Measurements from ENCODE around the gene SIGLEC10. TPM values are rescaled to one million over a fixed set of nuclear protein-coding genes. Genes with fewer than 3 reads are reported as not detected.
"Not testable (repeated sequence)": the region's sequence is repeated elsewhere in the genome, so short reads cannot be mapped to it uniquely, and the experiment has no call there.

Gene SIGLEC10
- total RNA-seq, 2 experiments from 2014 or later: 1.2 to 1.8 TPM

- ChIA-PET POLR2A (interaction anchor here (0.8 to 3.8 kb wide), 3 partner anchors 47 to 74 kb away, joined by 3 to 35 read pairs (median 15); partner anchors contain the start of gene NKG7), CTCF (interaction anchor here (1.1 to 3.8 kb wide), 11 partner anchors 9 to 219 kb away, joined by 3 to 18 read pairs (median 5); partner anchors contain the start of genes CLDND2 and NKG7)
These were observed 24.3 kb upstream of the SIGLEC10 start for GRCh38 chr19:51441410-51442390.

GRCh38 chr19:51440846-51441409 is 23.5 kb upstream of the SIGLEC10 start:
- CTCF ChIA-PET: interaction anchor here (1.3 to 3.8 kb wide), 8 partner anchors 10 to 283 kb away, joined by 3 to 18 read pairs (median 6); partner anchors contain the start of gene NKG7
- POLR2A ChIA-PET: interaction anchor here (0.8 to 3.8 kb wide), 3 partner anchors 46 to 73 kb away, joined by 3 to 35 read pairs (median 15); partner anchors contain the start of gene NKG7

GRCh38 chr19:51440052-51440451 is 22.6 kb upstream of the SIGLEC10 start:
- ChIA-PET POLR2A (interaction anchor here (1.1 to 3.8 kb wide), 3 partner anchors 19 to 69 kb away, joined by 4 to 35 read pairs (median 15); partner anchors contain the start of gene NKG7), CTCF (interaction anchor here (0.8 to 3.8 kb wide), 8 partner anchors 17 to 283 kb away, joined by 3 to 18 read pairs (median 7); partner anchors contain the start of genes NKG7 and SIGLEC10)

- POLR2A ChIA-PET: interaction anchor here (1.1 to 3.8 kb wide), 2 partner anchors 18 to 44 kb away, joined by 4 to 35 read pairs; no protein-coding TSS in a partner anchor
- CTCF ChIA-PET: interaction anchor here (1.0 to 3.0 kb wide), 9 partner anchors 14 to 282 kb away, joined by 3 to 17 read pairs (median 4); partner anchors contain the start of gene SIGLEC10
These were observed 21.6 kb upstream of the SIGLEC10 start for GRCh38 chr19:51439021-51439465.

- POLR2A ChIA-PET: no interaction called here
These were observed 17.0 kb upstream of the SIGLEC10 start for GRCh38 chr19:51434456-51434855.

GRCh38 chr19:51433043-51433442 is 15.6 kb upstream of the SIGLEC10 start:
- ChIA-PET CTCF (interaction anchor here (0.6 to 0.9 kb wide), 2 partner anchors 12 to 82 kb away, joined by 3 read pairs; no protein-coding TSS in a partner anchor), POLR2A (interaction anchor here (0.6 kb wide), 3 partner anchors 40 to 1399 kb away, joined by 3 to 4 read pairs (median 3); no protein-coding TSS in a partner anchor)

More at GRCh38 chr19:51434456-51434855, 17.0 kb upstream of the SIGLEC10 start:
- CTCF ChIA-PET: interaction anchor here (1.0 to 1.6 kb wide), 2 partner anchors 39 to 96 kb away, joined by 3 read pairs; no protein-coding TSS in a partner anchor

- ChIA-PET POLR2A (no interaction called here), CTCF (no interaction called here)
These were observed 13.7 kb upstream of the SIGLEC10 start for GRCh38 chr19:51431124-51431523.

- ChIA-PET CTCF (no interaction called here), POLR2A (no interaction called here)
These were observed 12.8 kb upstream of the SIGLEC10 start for GRCh38 chr19:51430221-51430620.

GRCh38 chr19:51427201-51427600 is 9.8 kb upstream of the SIGLEC10 start:
- ChIA-PET POLR2A (no interaction called here), CTCF (interaction anchor here (0.6 to 1.2 kb wide), 2 partner anchors 30 to 294 kb away, joined by 3 read pairs; no protein-coding TSS in a partner anchor)

GRCh38 chr19:51422053-51422448 is 4.6 kb upstream of the SIGLEC10 start:
- ChIA-PET POLR2A (interaction anchor here (0.6 to 1.7 kb wide), 2 partner anchors 17 to 21 kb away, joined by 4 to 5 read pairs; no protein-coding TSS in a partner anchor), CTCF (interaction anchor here (0.6 to 3.6 kb wide), 32 partner anchors 9 to 1954 kb away, joined by 3 to 32 read pairs (median 4); no protein-coding TSS in a partner anchor)

- POLR2A ChIA-PET: interaction anchor here (0.6 to 1.7 kb wide), 3 partner anchors 18 to 235 kb away, joined by 4 to 5 read pairs (median 4); no protein-coding TSS in a partner anchor
These were observed 4.0 kb upstream of the SIGLEC10 start for GRCh38 chr19:51421229-51422052.

GRCh38 chr19:51420511-51420910 is 3.1 kb upstream of the SIGLEC10 start:
- ChIA-PET POLR2A (interaction anchor here (1.7 kb wide), 1 partner anchor 19 kb away, joined by 4 read pairs; no protein-coding TSS in a partner anchor), CTCF (interaction anchor here (0.8 to 3.6 kb wide), 9 partner anchors 15 to 282 kb away, joined by 3 to 32 read pairs (median 9); no protein-coding TSS in a partner anchor)

More at GRCh38 chr19:51421229-51422052, 4.0 kb upstream of the SIGLEC10 start:
- CTCF ChIA-PET: interaction anchor here (0.6 to 3.6 kb wide), 32 partner anchors 8 to 1954 kb away, joined by 3 to 32 read pairs (median 4); no protein-coding TSS in a partner anchor

GRCh38 chr19:51418707-51419106 is 1.3 kb upstream of the SIGLEC10 start:
- ChIA-PET POLR2A (no interaction called here), CTCF (interaction anchor here (0.6 to 3.0 kb wide), 8 partner anchors 12 to 792 kb away, joined by 3 to 11 read pairs (median 4); partner anchors contain the start of gene LIM2)

GRCh38 chr19:51417810-51418157 is 342 bp upstream of the SIGLEC10 start:
- POLR2A ChIA-PET: no interaction called here
- CTCF ChIA-PET: interaction anchor here (0.6 to 3.0 kb wide), 10 partner anchors 11 to 243 kb away, joined by 3 to 11 read pairs (median 4); partner anchors contain the start of gene LIM2

- CTCF ChIA-PET: interaction anchor here (1.6 to 3.0 kb wide), 3 partner anchors 21 to 23 kb away, joined by 3 to 11 read pairs (median 6); no protein-coding TSS in a partner anchor
- POLR2A ChIA-PET: not testable (repeated sequence)
These were observed 1.0 kb downstream of the SIGLEC10 start for GRCh38 chr19:51416422-51416821.

- POLR2A ChIA-PET: no interaction called here
- CTCF ChIA-PET: interaction anchor here (0.6 kb wide), 1 partner anchor 113 kb away, joined by 3 read pairs; no protein-coding TSS in a partner anchor
These were observed 2.3 kb downstream of the SIGLEC10 start for GRCh38 chr19:51415187-51415586.

- POLR2A ChIA-PET: no interaction called here
- CTCF ChIA-PET: interaction anchor here (1.4 kb wide), 1 partner anchor 26 kb away, joined by 4 read pairs; no protein-coding TSS in a partner anchor
These were observed 6.3 kb downstream of the SIGLEC10 start for GRCh38 chr19:51410950-51411748.

Data from activated CD8-positive, alpha-beta memory T cell treated with anti-CD3 and anti-CD28 coated beads for 36 hours (primary cell).